ENCODE measurements around the gene RPRD1A.
"Not testable (repeated sequence)": the region's sequence is repeated elsewhere in the genome, so short reads cannot be mapped to it uniquely, and the experiment has no call there.

Gene RPRD1A

GRCh38 chr18:35983818-35984217 is 83.5 kb downstream of the RPRD1A start:
- in situ Hi-C loops (cut with MboI; ENCODE audit: low pct_unique_long_range_greater_than_20kb, low sequenced_read_pairs) = no loop called here
- no peak for DNase-seq

GRCh38 chr18:35983147-35983546 is 84.2 kb downstream of the RPRD1A start:
- in situ Hi-C loops (cut with MboI; ENCODE audit: low pct_unique_long_range_greater_than_20kb, low sequenced_read_pairs) = no loop called here
- DNase-seq = no peak

DNA sequence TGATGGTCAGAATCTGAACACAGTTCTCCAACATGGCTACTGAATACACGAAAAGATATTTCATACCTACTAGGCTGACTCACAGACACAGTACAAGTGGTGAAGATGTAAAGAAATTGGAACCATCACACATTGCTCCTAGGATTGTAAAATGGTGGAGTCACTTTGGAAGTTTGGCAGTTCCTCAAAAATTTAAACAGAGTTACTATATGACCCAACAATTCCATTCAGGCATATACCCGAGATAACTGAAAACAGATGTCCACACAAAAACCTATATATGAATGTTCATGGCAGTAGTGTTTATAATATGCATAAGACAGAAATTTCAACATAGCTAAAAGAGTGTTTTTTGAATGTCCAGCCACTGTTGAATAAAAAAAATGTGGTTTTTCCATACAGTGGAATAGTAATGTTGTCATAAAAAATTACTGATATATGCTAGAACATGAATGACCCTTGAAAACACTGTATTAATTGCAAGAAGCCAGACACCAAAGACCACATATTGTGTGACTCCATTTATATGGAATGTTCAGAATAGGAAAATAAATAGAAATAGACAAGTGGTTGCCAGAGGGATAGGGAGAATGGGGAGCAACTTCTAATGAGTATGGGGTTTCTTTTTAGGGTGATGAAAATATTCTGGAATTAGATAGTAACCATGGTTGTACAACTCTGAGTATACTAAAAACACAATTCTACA is 84.8 kb downstream of the RPRD1A start:
- in situ Hi-C loops (cut with MboI; ENCODE audit: low pct_unique_long_range_greater_than_20kb, low sequenced_read_pairs) = no loop called here
- no peak for DNase-seq

GRCh38 chr18:35979112-35979511 is 88.2 kb downstream of the RPRD1A start:
- DNase-seq = no peak
- in situ Hi-C loops (cut with MboI; ENCODE audit: low pct_unique_long_range_greater_than_20kb, low sequenced_read_pairs) = no loop called here

- in situ Hi-C loops (cut with MboI; ENCODE audit: low pct_unique_long_range_greater_than_20kb, low sequenced_read_pairs) = no loop called here
- DNase-seq = no peak
Measured at GRCh38 chr18:35974181-35974580, 93.2 kb downstream of the RPRD1A start.

GRCh38 chr18:35973650-35974049 is 93.7 kb downstream of the RPRD1A start:
- in situ Hi-C loops (cut with MboI; ENCODE audit: low pct_unique_long_range_greater_than_20kb, low sequenced_read_pairs) = no loop called here

GRCh38 chr18:35972197-35973000 is 95.0 kb downstream of the RPRD1A start, which contains the start of gene RMP24:
RMP24 (plus strand) TSS chr18:35972679.
- peak; percentile 90 for DNase-seq
- in situ Hi-C loops (cut with MboI; ENCODE audit: low pct_unique_long_range_greater_than_20kb, low sequenced_read_pairs) = no loop called here

More at GRCh38 chr18:35973650-35974049, 93.7 kb downstream of the RPRD1A start:
- no peak for DNase-seq

GRCh38 chr18:35971661-35972196 is 95.6 kb downstream of the RPRD1A start:
- in situ Hi-C loops (cut with MboI; ENCODE audit: low pct_unique_long_range_greater_than_20kb, low sequenced_read_pairs) = no loop called here
- no peak for DNase-seq

GRCh38 chr18:35969676-35970075 is 97.7 kb downstream of the RPRD1A start:
- no peak for DNase-seq
- in situ Hi-C loops (cut with MboI; ENCODE audit: low pct_unique_long_range_greater_than_20kb, low sequenced_read_pairs) = no loop called here

DNA sequence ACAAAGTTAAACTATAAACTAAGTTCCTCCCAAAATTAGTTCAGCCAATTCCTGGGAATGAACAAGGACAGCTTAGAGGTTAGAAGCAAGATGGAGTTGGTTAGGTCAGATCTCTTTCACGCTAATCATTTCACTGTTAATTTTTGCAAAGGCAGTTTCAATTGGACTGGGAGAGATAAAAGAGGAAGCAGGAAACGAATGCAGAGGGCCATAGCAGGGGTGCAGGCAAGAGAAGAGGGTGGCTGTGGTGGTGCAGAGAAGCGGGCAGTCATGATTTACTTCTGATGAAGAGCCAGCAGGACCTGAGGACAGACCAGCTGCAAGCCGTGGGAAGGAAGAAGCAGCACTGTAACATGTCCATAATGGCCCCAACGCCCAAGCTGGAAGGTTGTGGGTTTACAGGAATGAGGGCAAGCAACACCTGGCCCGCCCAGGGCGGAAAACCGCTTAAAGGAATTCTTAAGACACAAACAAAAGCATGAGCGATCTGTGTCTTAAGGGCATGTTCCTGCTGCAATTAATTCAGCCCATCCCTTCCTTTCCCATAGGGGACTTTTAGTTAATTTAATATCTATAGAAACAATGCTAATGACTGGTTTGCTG is 99.0 kb downstream of the RPRD1A start:
- no peak for DNase-seq
- in situ Hi-C loops (cut with MboI; ENCODE audit: low pct_unique_long_range_greater_than_20kb, low sequenced_read_pairs) = no loop called here

- DNase-seq; in situ Hi-C loops (cut with MboI; ENCODE audit: low pct_unique_long_range_greater_than_20kb, low sequenced_read_pairs): not testable (repeated sequence)
Measured at GRCh38 chr18:35967866-35968265, 99.5 kb downstream of the RPRD1A start.

GRCh38 chr18:35964319-35964718 is 103.0 kb downstream of the RPRD1A start:
- in situ Hi-C loops (cut with MboI; ENCODE audit: low pct_unique_long_range_greater_than_20kb, low sequenced_read_pairs) = no loop called here
- no peak for DNase-seq

- DNase-seq = no peak
- in situ Hi-C loops (cut with MboI; ENCODE audit: low pct_unique_long_range_greater_than_20kb, low sequenced_read_pairs) = no loop called here
Measured at GRCh38 chr18:35962320-35962719, 105.0 kb downstream of the RPRD1A start.

GRCh38 chr18:35956226-35956625 is 111.1 kb downstream of the RPRD1A start:
- no peak for DNase-seq
- in situ Hi-C loops (cut with MboI; ENCODE audit: low pct_unique_long_range_greater_than_20kb, low sequenced_read_pairs) = no loop called here

- DNase-seq = no peak
- in situ Hi-C loops (cut with MboI; ENCODE audit: low pct_unique_long_range_greater_than_20kb, low sequenced_read_pairs) = no loop called here
Measured at GRCh38 chr18:35953688-35954087, 113.7 kb downstream of the RPRD1A start.

DNA sequence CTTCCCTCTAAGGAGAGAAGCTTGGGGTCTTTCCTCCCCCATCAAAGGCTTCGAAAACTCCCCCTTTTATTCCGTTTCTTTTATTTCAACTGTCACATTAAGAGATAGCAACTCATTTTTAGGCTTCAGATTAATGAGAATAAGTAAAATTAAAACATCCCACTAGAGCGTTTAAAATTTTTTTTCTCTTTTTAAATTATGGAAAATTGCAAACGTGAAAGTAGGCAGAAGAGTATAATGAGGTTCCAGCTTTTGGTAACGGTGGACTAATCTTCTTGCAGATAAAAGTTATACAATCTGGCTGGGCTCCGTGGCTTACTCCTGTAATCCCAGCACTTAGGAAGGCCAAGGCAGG is 116.8 kb downstream of the RPRD1A start:
- in situ Hi-C loops (cut with MboI; ENCODE audit: low pct_unique_long_range_greater_than_20kb, low sequenced_read_pairs) = no loop called here
- DNase-seq = no peak

DNA sequence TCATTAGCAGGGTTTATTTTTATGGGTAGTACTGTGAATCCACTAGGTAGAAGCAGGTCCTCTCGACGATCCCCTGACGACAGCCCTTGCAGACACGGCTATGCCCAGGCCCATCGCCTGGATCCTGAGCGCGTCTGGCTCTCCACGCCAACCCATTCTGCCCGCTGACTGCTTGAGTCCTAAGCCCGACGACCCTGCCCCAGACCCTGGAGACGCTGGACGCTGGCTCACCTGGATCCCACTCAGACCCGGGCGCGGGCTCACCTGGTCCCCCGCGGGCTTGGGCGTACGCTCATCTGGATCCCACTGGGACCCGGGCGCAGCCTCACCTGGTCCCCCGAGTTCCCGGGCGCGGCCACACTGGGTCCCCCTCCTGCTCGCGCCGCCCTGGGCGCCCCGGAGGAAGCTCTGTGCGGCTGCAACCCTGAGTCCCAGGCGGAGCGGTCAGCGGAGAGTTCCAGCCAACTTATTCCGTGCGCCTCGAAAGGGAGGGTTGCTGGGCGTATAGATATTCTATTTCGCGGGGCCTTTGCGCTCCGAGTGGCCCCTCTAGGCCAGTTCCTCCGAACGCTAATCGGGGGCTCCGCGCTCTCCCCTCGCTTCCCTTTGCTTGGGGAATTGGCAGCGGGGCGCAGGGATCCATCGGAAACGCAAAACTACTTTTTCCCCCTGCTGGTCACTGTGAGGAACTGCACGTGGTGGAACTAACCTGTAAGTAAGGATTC is 117.3 kb downstream of the RPRD1A start:
- peak; percentile 74 for DNase-seq
- in situ Hi-C loops (cut with MboI; ENCODE audit: low pct_unique_long_range_greater_than_20kb, low sequenced_read_pairs) = no loop called here

DNA sequence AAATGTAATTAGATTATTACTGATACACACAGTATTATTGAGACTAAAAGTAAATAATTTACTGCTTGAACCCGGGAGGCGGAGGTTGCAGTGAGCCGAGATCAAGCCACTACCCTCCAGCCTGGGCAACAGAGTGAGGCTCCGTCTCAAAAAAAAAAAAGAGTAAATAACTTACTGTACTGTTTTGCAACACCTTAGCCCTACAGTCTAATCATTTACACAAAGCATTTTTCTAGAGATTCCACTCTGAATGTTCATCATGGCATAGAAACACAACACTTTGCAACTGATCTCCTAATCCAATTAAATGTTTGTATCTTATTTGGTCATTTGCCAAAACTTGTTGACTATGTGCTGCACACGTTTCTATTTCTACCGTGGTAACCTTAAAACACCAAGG is 118.3 kb downstream of the RPRD1A start:
- no peak for DNase-seq
- in situ Hi-C loops (cut with MboI; ENCODE audit: low pct_unique_long_range_greater_than_20kb, low sequenced_read_pairs) = no loop called here

DNA sequence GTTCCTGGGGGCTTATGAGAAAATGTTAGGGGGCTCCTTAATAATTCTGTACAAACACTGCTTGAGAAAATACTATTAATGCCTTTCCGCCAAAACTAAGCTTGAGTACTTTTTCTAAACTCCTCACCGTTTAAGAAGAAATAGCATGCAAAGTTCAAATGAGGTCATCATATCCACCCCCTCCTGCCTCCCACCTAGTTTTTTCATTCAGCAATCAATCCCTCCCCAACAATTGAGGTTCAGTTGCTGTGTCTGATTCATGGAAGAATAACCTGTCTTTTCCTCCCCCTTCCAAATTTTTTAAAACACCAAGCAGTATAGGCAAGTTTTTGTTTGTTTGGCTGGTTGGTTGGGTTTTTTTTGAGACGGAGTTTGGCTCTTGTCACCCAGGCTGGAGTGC is 119.3 kb downstream of the RPRD1A start:
- in situ Hi-C loops (cut with MboI; ENCODE audit: low pct_unique_long_range_greater_than_20kb, low sequenced_read_pairs) = no loop called here
- DNase-seq = no peak

Data from KBM-7 (cell line).